Adrenal gland (tissue), 5 donors: ENCODE data around the gene ANAPC16.

ENCODE experiments used
- POLR2A ChIP-seq, 2 donors: fragments of 450-650 bp; IDR thresholded peaks; one replicate each; pipeline ENCODE4 v1.6.1; 2017; ENCODE audit warnings: antibody characterized with exemption in 2 of 2, mild to moderate bottlenecking in 2 of 2, moderate library complexity in 1 of 2
- TF ChIP-seq, protein P1 (sequence below), 6 experiments: fragments of 450-650 bp in 4 of 6; fragments of 200-600 bp in 2 of 6; sonication (generic) in 1 of 6; IDR thresholded peaks; 1 replicate in 5 of 6; 2 replicates in 1 of 6; pipeline versions ENCODE4 v1.5.1 to v1.8.0; 2016 to 2021; ENCODE audit warnings: antibody characterized with exemption in 6 of 6, mild to moderate bottlenecking in 2 of 6, moderate library complexity in 1 of 6
- donor health status: DM: no; HTN: no; CAD: no.

GRCh38 chr10:72265508-72265907 is 49.7 kb downstream of the ANAPC16 start:
- TF ChIP-seq, protein P1, sequence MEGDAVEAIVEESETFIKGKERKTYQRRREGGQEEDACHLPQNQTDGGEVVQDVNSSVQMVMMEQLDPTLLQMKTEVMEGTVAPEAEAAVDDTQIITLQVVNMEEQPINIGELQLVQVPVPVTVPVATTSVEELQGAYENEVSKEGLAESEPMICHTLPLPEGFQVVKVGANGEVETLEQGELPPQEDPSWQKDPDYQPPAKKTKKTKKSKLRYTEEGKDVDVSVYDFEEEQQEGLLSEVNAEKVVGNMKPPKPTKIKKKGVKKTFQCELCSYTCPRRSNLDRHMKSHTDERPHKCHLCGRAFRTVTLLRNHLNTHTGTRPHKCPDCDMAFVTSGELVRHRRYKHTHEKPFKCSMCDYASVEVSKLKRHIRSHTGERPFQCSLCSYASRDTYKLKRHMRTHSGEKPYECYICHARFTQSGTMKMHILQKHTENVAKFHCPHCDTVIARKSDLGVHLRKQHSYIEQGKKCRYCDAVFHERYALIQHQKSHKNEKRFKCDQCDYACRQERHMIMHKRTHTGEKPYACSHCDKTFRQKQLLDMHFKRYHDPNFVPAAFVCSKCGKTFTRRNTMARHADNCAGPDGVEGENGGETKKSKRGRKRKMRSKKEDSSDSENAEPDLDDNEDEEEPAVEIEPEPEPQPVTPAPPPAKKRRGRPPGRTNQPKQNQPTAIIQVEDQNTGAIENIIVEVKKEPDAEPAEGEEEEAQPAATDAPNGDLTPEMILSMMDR (IDR thresholded peaks at IDR 0.05), result no peak
- no peak for TF ChIP-seq POLR2A (IDR thresholded peaks at IDR 0.05)
